GM19025 (cell line): Measurements from ENCODE around the gene MAP1LC3B2.
"Not testable (repeated sequence)": the region's sequence is repeated elsewhere in the genome, so short reads cannot be mapped to it uniquely, and the experiment has no call there.

Source experiments
- ATAC-seq: cut with Tn5 transposase; IDR thresholded peaks from one replicate; pipeline ENCODE4 v1.9.1; 2021; ENCODE audit warnings: mild to moderate bottlenecking, low read depth, moderate library complexity; ENCODE audit not compliant: unreplicated experiment

Gene MAP1LC3B2

DNA sequence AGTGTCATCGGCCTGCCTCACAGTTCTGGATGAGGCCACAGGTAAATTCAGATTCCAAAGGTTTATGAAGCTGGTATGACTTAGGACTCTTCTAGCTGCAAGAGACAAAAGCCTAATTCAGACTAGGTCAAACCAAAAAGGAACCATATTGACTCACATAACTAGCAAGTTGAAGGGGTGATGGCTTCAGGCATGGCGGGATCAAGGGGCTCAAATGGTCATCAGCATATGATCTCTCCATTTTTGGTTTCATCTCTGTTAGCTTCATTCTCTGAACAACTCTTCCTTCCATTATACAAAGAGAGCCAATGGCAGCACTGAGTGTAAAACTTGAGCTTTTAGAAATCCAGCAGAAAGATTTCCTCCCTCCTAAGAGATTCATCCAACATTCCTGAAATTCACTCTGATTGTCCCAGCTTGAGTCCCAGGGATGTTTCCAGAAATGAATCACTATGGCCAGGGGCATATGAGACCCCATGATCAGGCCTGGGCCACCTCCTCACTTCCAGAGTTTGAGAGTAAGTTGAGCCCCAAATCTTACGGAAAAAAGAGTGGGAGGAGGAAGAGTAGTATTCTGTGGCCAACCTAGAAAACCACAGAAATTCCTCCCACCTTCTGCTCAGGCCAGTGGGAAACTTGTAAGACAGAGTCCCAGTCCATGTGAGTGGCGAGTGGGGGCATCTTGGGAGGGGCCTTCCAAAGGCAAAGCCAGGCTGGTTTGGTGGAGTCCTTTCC lies 2.0 kb upstream of the MAP1LC3B2 start:
- no peak for ATAC-seq

DNA sequence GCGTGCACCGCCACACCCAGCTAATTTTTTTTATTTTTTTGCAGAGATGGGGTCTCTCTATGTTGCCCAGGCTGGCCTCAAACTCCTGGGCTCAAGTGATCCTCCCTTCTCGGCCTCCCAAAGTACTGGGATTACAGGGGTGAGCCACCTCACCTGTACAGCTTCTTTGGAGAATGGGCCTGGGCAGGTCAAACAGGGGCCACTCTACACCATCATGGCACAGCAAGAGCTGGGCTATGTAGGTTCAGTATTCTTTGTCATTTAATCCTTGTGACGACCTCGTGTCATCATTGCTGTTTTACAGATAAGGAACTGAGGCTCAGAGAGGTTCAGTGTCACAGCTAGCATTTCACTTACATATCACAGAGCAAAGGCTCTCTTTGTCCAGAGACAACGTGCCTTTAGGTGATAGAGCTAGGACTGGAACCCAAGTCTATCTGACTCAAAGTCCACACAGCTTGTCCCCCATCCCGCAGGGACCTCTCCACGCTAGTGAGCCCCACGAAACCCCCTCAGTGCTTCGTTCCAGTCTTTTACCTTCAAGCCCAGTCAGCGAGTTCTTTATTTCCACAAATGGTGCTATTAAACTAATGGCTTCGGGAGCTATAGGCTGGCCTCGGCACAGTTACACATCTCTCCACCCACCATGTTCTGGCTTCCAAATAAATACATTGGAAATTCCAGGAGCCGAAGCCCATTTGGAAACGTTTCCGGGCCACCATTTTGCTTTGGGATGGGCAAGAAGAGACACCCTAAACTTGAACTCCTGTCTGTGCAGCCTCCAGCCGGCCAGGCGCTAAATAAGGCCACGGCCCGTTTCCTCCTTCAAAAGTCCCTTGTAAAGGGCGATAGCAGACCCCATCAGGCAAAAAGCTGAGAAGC lies 660 bp upstream of the MAP1LC3B2 start:
- no peak for ATAC-seq

DNA sequence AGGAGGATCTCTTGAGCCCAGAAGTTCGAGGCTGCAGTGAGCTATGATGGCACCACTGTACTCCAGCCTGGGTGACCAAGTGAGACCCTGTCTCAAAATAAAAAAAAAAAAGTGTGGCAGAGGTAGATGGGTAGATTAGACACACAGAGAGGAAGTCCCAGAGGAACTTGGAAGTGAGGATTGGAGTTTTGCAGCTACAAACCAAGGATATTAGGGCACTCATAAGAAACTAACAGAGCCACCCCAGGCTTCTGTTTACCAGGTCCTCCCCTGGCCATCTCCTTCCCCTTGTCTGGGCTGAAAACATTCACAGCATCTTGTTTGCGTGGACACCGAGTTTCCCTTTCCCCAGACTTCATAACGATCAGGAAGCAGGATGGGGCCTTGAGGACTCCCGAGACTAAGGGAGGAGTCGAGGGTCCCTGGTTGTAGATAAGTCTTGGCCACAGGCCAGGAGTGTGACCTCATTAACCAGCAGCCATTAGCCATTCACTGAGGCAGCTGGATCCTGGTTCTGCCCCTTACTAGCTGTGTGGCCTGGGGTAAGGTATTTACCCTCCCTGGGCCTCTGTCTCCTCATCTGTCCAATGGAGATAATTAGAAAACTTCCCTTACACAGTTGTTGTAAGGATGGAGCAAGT lies 2.1 kb downstream of the MAP1LC3B2 start:
- ATAC-seq = no peak

DNA sequence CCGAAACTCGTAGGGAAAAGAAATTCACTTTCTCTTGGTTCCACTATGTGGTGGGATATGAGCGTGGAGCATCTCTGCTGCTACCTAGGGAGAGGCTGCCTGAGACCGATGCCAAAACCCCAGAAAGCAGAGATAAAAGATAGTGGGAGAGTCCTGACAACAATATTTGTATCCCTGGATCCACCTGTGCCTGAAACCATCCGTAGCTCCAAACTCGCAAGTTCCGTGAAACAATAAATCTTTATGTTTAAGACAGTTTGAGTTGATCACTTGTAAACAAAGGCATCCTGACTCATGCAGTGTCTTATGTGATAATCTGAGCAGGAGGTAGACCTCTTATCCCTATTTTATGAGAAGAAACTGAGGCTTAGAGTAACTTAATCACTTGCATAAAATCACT lies 2.9 kb downstream of the MAP1LC3B2 start:
- no peak for ATAC-seq

DNA sequence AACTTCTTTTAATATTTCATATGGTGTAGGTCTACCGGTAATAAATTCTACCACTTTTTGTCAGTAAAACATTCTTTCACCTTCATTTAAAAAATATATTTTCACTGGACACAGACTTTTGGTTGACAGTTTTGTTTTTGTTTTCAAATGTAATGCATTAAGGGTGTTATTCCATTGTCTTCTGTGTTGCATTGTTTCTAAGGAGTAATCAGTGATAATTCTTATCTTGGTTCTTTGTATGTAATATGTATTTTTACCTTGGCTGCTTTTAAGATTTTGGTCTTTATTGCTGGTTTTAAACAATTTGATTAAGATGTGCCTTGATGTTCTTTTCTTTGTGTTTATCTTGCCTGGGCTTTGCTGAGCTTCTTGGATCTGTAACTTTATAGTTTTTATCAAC lies 4.1 kb downstream of the MAP1LC3B2 start:
- no peak for ATAC-seq

DNA sequence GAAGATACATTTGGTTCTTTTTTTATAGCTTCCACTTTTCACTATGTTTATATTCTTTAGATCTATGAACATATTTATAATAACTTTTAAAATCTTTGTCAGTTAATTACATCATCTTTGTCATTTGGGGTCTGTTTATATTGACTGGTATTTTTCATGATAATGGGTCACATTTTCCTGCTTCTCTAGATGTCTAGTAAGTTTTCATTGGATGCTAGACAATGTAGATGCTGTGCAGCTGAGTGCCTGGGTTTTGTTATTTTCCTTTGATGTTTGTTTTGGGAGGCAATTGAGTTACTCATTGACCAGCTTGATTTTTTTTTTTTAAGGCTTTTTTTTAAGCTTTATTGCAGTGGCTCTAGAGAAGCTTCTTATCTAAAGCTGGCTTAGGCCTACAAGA lies 4.9 kb downstream of the MAP1LC3B2 start:
- ATAC-seq = no peak

DNA sequence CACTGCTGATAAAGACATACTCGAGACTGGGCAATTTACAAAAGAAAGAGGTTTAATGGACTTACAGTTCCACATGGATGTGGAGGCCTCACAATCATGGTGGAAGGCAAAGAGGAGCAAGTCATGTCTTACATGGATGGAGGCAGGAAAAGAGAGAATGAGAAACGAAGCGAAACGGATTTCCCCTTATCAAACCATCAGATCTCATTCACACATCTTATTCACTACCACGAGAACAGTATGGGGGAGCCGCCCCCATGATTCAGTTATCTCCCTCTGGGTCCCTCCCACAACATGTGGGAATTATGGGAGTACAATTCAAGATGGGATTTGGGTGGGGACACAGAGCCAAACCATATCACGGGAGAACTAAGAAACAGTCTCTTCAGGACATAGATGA lies 6.0 kb downstream of the MAP1LC3B2 start:
- not testable (repeated sequence) for ATAC-seq

DNA sequence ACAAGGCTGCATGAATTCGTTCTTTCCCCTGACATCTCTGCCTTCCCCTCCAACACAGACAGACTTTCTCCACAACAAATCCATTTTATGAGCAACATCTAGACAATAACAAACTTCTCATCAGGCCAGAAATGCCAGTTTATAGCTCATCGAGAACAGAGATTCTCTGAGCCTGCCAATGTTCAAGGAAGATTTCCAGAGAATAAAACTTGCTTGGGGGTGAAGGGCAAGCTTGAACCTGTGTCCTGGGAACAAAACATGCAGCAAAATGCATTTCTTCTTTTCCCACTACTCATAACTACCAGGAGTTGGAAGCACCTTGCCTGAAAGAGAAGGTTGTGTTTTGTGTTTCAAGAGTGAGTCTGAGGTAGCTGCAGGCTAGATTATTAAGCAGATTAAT lies 6.8 kb downstream of the MAP1LC3B2 start:
- no peak for ATAC-seq

DNA sequence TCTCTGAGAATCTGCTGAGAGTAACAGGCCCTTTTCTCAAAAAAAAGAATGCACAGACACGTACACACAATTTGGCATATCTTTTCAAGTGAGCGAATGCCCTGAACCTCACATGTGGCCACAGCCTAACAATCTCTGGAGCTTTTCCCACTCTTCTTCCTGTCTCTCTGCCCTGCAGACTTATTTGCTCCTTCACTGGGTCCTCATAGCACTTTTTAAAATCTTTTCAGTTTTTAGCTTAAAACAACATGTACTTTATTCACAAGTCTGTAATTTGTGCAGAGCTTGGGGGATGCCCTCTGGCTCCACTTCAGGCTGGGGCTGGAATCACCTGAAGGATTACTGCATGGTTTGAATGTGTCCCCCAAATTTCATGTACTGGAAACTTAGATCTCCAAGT lies 9.0 kb downstream of the MAP1LC3B2 start:
- no peak for ATAC-seq

DNA sequence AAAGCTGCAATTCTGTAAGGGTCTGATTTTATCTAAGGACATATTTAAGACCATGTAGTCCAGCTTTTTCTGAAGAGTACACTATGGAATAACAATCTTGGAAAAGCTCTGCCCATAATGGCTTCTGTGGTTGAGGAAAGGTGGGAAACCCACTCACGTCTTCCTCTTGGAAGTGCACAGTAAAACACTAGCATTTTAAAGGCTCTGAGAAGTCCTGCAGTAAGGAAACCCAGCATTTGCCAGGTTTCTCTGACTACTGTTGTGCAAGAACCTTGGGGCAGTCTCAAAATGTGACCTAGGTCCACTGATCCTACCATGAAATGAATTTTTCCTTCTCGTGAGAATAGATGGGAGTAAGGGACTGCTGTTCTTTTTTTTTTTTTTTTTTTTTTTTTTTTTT lies 11.9 kb downstream of the MAP1LC3B2 start:
- no peak for ATAC-seq

DNA sequence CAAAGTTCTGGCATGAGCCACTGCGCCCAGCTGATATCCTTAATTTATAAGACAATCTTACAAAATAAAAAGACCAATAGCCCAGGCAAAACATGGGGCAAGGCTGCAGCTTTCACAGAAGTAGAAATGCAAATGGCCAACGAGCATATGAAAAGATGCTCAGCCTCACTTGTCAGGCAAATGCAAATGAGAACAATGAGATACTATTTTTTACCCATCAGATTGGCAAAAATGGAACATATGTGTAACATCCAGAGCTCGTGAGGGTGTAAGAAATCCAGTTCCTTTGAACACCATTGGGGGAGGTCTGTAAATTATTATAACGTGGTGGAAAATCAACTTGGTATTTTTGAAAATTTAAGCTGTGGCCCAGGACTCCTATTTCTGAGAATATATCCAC lies 14.6 kb downstream of the MAP1LC3B2 start:
- no peak for ATAC-seq

DNA sequence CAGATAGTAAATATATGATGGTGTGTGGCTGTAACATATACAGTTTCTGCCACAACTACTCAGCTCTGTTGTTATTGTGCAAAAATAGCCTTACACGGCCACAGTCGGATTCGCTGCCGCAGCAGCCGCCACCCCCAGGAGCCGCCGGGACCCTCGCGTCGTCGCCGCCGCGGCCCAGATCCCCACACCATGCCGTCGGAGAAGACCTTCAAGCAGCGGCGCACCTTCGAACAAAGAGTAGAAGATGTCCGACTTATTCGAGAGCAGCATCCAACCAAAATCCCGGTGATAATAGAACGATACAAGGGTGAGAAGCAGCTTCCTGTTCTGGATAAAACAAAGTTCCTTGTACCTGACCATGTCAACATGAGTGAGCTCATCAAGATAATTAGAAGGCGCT lies 16.6 kb downstream of the MAP1LC3B2 start:
- ATAC-seq = not testable (repeated sequence)

DNA sequence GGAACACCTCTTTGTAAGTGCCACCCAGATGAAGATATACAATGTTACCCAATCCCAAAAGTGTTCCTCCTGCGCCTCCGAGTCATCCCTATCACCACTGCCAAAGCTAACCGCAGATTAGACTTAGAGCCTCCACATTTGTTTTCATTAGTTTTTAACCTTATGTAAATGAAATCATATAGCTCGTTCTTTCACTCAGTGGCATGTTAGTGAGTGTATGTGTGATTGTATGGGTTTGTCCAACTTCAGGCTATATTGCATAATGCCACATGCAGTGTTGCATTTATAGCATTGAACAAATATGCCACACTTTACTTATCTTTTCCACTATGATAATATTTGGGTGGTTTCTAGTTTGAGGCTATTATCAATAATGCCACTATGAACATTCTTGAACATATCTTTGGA lies 18.0 kb downstream of the MAP1LC3B2 start:
- no peak for ATAC-seq

DNA sequence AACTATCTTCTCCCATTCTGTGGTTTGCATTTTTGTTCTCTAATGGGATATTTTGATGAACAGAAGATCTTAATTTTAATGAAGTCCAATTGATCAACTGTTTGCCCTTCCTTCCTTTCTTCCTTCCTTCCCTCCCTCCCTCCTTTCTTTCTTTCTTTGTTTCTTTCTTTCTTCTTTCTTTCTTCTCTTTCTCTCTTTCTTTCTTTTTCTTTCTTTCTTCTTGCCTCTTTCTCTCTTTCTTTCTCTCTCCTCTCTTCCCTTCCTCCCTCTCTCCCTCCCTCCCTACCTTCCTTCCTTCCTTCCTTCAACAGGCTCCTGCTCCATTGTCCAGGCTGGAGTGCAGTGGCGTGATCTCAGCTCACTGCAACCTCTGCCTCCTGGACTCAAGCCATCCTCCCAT lies 18.9 kb downstream of the MAP1LC3B2 start:
- ATAC-seq = no peak

DNA sequence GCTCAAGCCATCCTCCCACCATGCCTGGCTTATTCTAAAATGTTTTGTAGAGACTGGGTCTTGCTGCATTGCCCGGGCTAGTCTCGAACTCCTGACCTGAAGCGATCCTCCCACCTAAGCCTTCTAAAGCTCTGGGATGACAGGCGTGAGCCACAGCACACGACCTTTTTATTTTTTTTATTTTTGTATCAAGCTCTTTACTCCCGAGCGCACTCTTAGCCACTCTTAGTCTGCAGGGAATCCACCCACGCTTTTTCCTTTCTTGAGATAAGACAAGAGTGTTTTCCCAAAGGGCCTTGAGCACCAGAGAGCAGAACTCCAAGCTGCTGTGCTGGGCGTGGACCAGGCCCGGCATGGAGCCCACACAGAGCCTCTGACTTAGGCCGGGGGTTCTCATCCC lies 23.4 kb downstream of the MAP1LC3B2 start:
- no peak for ATAC-seq

DNA sequence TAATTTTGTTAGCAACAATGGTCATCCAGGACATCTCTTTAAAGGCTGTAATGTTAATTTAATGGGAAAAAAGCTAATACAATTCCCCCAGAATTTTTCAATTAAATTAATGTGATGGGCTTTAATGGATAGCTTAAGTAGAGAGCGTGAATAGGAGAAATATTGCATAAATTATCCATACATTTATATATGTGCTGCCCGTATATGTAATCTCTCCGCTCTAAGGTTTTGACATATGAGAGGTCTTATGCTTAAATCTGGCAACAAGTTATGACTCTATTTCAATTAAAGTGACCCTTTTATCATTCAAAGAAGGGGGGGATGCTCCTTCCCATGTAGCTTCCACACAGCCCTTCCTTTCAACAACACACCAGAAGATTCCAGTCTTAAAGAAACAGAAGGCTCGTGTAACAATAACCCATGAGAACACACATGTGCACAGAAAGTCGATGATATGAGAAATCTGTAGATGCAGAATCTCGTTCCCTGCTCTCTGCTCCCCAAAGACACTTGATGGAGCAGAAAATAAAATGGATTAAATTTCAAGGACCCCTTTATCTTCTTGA lies 24.0 kb downstream of the MAP1LC3B2 start:
- ATAC-seq = no peak

DNA sequence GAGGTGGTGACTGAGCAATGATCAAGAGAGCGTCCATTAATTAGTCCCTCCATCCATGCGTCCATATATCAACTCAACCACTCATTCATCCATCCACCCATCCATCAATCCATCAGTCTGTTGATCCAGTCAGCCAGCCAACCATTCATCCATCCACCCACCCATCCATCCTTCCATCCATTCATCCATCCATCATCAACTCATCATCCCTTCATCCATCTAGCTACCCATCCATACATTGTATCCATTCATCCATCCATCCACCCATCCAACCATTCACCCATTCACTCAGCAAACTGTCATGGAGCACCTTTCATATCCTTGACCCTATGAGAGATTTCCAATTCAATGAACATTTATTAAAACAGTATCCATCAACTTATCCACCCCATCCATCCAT lies 28.1 kb downstream of the MAP1LC3B2 start:
- ATAC-seq = no peak

DNA sequence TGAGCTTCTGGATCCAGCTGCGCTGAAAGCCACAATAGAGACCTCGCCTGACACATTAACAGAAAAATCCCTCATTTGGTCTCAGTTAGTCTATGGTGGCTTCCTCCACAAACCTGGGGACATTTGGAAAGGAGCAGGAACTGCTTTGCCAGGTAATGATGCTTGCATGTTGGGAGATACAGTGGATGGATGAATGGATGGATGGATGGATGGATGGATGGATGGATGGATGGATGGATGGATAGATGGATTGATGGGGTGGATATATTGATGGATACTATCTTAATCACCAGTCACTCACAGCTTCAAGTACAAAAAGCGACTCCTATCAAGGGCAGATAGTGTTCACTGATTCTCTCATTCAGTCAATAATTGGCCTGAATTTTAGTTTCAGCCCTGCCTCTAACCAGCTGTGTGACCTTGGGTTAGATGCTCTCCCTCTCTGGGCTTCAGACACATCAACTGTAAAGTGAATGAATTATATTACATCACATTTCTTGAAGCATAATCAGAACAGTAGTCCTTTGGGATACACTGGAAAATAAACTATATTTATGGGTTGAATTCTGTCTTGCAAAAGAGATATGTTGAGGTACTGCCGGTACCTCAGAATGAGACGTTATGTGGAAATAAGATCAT lies 29.3 kb downstream of the MAP1LC3B2 start:
- no peak for ATAC-seq

DNA sequence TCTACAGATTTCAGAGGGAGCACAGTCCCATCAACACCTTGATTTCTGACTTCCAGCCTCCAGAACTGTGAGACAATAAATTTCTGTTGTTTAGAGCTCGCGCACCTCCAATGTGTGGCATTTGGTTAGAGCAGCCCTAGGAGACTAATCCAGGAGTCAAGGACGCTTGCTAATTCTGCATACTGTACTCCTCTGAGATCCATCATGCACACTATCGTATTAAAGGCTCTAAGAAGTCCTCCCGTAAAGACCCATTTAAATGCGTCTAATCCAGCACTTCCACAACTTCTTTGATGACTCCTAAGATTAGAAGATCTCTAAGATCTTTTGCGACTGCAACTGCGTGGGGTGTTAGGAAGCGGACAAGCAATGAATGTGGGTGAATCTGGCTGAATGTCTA lies 30.4 kb downstream of the MAP1LC3B2 start:
- ATAC-seq = no peak

DNA sequence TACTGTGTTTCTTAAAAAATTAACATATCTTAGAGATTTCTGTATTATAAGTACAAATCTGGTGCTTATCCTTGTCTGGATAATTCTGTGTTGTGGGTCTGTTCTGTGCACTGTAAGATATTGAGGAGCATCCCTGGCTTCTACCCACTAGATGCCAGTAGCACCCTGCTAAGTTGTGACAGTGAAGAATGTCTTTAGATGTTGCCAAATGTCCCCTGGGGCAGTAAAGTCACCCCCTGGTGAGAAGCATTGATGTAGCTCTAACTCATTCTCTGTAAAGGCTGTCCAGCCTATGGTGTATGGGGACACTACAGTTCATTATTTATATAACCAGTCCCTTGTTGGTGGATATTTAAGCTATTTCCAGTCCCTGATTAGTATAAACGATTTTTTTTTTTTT lies 31.4 kb downstream of the MAP1LC3B2 start:
- ATAC-seq = no peak
